ENCODE measurements around the gene RXRA.
A peak's percentile ranks its signal among the peaks of the same experiment; 100 is the strongest.

Gene RXRA

DNA sequence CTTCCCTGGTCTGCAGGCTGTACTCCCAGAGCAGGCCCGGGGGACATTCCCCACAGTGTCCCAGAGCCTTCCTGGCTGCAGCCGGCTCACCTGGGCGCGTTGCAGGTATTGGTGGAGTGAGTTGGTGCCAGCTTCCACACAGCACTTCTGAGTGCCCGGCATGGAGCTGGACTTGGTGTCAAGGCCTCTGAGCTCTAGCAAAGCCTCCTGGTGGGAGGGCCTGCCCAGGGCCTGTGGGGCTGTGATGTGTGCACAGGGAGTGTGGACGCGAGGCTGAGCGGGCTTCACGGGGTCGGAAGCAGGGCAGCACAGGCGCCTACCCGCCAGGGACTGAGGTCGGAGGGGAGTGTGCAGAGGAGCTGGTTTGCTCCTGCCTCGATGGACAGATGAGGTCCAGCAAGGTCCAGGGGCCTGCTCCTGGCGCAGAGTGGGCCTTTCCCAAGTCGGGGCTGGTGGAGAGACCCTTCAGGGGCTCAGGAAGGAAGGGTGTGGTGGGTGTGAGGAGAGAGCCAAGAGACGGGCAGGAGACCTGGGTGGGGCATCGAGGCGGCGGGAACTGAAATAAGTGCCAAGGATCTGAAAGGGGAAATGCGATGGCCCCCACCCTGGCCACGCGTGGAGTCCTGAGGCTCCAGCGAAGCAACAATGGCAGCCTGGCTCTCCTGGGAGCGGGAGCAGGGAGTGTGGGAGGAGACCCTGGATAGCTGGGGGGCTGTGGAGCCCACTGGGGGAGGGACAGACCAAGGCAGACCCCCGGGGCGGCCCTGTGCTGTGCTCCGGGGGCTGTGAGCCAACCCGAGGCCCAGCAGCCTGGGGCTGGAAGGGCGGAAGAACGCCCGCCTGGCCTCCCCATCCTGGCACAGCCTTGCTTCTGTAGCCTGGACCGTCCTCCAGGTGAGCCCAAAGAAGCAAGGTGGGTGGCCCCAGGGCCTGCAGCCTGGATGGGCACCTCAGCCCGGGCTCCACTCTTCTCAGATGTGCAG lies 78.4 kb downstream of the RXRA start:
- DNase-seq, result no peak

GRCh38 chr9:134405527-134405926 lies 79.3 kb downstream of the RXRA start:
- DNase-seq, result no peak

GRCh38 chr9:134406366-134407120 lies 80.3 kb downstream of the RXRA start:
- DNase-seq, result peak; percentile 27

DNA sequence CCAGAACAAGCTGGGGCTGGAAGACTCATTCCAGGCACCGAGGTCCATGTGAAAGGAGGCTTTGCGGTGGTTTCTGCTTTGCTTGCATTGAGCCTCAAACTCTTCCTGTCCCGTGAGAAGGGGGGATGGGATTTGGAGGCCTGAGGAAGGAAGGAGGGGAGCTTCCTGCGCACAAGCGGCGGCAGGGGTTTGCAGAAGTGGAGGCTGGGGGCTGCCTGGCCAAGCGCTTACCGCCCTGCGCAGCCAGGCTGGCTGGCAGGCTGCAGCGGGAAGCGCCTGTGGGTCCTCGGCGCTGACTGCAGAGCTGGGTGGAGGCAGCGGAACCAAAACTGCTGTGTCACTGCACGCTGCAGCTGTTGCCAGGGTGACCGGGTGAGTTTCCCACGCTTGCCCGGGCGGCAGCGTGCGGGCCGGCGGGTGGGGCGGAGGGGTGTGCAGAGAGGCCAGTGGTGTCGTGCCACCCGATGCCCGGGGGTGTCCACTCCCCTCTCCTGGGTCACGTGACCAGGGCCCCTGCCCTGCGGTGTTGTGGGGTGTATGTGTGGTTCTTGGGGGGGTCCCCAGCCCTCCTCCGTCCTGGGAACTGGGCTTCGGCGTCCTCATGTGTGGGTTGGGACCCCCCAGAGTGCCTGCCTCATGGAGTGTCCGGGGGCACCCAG lies 81.0 kb downstream of the RXRA start:
- peak; percentile 74 for DNase-seq

GRCh38 chr9:134408389-134408788 lies 82.1 kb downstream of the RXRA start:
- no peak for DNase-seq

GRCh38 chr9:134408939-134409737 lies 82.9 kb downstream of the RXRA start:
- no peak for DNase-seq

GRCh38 chr9:134410071-134410834 lies 84.0 kb downstream of the RXRA start:
- no peak for DNase-seq

DNA sequence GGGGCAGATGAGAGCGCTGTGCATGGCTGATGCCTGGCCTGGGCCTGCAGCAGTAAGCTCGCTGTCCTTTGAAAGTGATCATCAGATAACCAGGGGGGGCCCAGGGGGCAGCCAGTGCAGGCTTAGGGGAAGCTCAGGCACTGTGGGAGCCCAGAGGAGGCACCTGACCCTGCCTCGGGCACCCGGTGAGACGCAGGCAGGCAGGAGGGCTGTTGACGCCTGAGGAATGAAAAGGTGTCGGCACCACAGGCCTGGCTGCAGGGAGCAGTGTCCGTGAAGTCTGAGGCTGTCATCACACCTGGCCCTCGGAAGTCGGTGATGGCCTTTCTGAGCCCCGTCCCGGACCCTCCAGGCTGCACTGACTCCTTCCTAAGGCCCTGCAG lies 84.6 kb downstream of the RXRA start:
- no peak for DNase-seq

GRCh38 chr9:134411440-134412297 lies 85.4 kb downstream of the RXRA start:
- no peak for DNase-seq

DNA sequence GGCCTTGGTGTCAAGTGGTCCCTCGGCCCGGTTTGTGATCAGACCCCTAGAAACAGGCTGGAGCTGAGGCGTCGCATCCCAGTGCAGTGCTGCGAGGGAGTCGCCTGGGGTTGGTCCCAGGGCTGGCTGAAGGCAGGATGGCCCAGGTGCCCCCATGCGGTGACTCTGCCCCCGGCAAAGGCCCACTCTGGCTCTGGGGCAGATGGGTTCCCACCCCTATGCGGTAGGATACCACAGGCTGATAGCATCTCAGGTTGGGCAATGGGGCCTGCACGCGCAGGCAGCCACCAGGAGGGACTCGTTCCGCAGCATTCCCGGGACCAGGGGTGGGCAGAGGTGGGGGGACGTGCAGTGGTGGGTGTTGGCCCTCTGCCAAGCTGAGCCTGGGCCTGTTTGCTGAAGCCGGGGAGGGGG lies 86.0 kb downstream of the RXRA start:
- no peak for DNase-seq

- no peak for DNase-seq
Observed at GRCh38 chr9:134413112-134413715, 87.0 kb downstream of the RXRA start.

- peak; percentile 77 for DNase-seq
Observed at GRCh38 chr9:134413890-134414623, 87.8 kb downstream of the RXRA start.

DNA sequence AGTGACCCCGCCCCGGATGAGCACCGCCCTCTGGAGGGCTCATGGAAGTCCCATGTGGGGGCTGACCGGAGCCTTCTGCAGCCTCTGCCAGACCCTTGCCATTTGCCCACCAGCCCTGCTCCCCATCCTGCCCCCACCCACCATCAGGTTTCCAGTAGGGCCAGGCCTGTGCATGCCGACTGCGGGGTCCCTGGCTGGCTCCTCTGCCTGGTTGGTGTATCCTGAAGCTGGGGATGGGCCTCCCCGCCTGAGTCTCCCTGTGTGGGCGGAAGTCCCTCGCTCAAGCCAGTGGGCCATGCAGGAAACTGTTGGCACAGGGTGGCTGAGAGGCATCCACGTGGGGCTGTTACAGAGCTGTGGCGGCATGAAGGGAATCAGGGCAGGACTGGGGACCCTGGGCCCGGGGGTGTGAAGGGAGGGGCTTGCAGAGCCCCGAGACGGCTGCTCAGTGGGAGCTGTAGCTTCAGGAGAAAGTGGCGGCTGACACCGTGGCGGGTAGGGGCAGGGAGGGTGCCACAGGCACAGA lies 88.7 kb downstream of the RXRA start:
- no peak for DNase-seq

DNA sequence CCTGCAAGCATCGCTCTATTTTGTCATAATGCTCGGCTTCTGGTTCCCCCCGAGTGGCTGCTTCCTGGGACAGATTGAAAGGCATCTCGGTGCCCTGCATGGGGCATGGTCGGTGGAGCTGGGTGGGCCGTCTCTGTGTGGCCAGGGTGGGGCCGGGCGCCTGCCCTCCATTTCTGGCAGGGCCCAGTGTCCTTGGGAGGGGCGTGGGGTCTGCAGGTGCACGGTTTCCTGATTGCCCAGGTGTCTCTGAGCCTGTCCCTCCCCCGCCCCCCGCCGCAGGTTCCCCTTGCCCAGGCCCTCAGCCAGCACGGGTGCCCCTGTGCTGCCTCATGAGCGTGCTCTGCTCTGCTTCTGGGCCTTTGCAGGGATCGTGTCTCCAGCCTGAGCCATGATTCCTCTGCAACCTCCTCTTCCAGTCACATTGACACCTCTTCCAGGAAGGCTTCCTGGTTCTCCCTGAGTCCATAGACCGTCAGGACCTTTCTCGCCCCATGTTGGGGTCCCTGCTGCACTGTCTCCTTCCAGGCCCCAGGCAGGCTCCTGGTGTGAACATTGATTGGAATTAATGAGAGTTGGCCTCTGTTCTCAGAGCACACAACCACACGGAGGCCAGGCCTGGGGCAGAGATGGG lies 90.2 kb downstream of the RXRA start:
- DNase-seq, result no peak

DNA sequence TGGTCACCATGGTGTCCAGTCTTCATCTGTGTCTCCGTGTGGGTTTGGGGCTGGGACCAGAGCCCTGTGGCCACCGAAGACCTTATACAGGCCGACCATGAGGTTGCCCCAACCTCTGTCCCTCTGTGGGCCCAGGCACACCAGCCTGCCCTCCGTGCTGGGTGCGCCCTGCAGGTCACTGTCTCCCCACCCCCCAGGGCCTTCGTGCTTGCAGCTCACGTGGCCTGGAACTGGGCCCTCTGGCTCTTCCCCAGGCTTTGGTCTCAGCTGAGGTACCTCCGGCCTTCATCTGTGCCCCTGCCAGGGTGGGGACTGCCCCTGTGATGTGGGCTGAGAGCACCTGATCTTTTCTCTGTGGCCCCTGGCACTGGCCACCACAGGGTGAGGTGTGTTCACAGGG lies 92.1 kb downstream of the RXRA start:
- DNase-seq, result no peak

- DNase-seq, result no peak
Observed at GRCh38 chr9:134419000-134419683, 92.9 kb downstream of the RXRA start.

- DNase-seq, result no peak
Observed at GRCh38 chr9:134419684-134420076, 93.4 kb downstream of the RXRA start.

DNA sequence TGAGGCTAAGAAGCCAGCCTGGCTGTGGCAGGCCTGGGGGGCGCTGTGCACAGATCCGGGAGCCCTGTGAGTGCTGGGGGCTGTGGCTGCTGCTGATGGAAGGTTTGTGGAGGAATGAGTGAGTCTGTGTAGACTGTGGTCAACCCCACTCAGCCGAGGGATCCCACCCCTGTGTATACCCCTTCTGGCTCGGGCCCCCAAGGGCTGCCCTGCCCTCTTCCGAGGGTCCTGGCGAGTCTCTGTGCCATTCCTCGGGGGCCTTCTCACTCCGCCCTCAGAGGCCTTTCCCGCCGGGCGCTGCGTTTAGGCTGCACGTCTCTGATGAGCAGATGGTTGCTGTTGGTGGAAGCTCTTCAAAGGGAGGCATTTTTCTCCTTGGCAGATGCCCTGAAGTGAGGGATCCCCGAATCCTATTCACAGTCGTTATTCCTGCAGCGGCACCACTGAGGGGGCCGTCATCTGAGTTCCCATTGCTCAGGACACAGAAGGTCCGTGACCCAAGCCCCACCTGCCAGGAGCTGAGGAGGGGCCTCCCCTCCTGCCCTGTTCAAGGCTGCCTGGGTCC lies 94.1 kb downstream of the RXRA start:
- no peak for DNase-seq
